AG04450 (cell line): ENCODE measurements around the gene CNIH2. TPM values are rescaled to one million over a fixed set of nuclear protein-coding genes. Genes with fewer than 3 reads are reported as not detected.

Experiments used
- CTCF ChIA-PET: fragments of 300-600, 350-600 bp; formaldehyde crosslinking; extraction: SDS; loops from one replicate; lab custom pipeline; 2022; ENCODE audit warnings: antibody characterized with exemption, inconsistent platforms; lab: Charles Lee
- POLR2A ChIA-PET: fragments of 350-600 bp; formaldehyde crosslinking; extraction: SDS; loops from one replicate; lab custom pipeline; 2021; ENCODE audit warnings: antibody characterized with exemption, inconsistent platforms; lab: Yijun Ruan, JAX
- DNase-seq: peaks from one replicate; pipeline ENCODE4 v3.0.0-alpha.2; 2011; ENCODE audit warnings: low read depth, low spot score
- H3K27ac ChIP-seq: one replicate; pipeline ENCODE4 v1.5.1; 2012; ENCODE audit warnings: low read depth, low read length, control low read depth
- H3K27me3 ChIP-seq: one replicate; pipeline ENCODE4 v1.6.0; 2012; ENCODE audit warnings: low read length; ENCODE audit not compliant: control insufficient read depth, insufficient read depth
- H3K4me3 ChIP-seq: 2 replicates; pipeline ENCODE4 v1.5.1; 2011; ENCODE audit warnings: mild to moderate bottlenecking, low read depth, low read length, control low read depth
- H3K9me3 ChIP-seq: 2 replicates; pipeline ENCODE4 v1.5.1; 2012; ENCODE audit warnings: low read length; ENCODE audit not compliant: control insufficient read depth, insufficient read depth
- CTCF ChIP-seq: IDR thresholded peaks from 2 replicates; pipeline ENCODE4 v1.5.1; 2011; ENCODE audit warnings: low read depth, low read length, control low read depth, inconsistent platforms
- polyA plus RNA-seq: library from polyadenylated mRNA; depleted of rRNA; stranded (reverse); fragments of >200 nt; gene quantifications from 2 replicates; pipeline ENCODE4 v1.2.3, GENCODE V29; 2011

Gene CNIH2
- polyA plus RNA-seq, 1 experiment, result 2.8 TPM

- no peak for TF ChIP-seq CTCF
- H3K9me3 ChIP-seq, result no peaks in the 10 kb centered on the region; the same call in 1 of the 2 replicates
- DNase-seq, result no peak
- H3K27me3 ChIP-seq, result peaks cover 27% of the 10 kb centered on the region
- ChIA-PET CTCF (no interaction called here), POLR2A (no interaction called here)
- no peak overlapping the region for H3K4me3 ChIP-seq
- no peak overlapping the region for H3K27ac ChIP-seq
These were observed 14.8 kb downstream of the CNIH2 start for GRCh38 chr11:66292543-66293332.

GRCh38 chr11:66293352-66293751, 15.4 kb downstream of the CNIH2 start:
- ChIA-PET POLR2A (no interaction called here), CTCF (no interaction called here)
- DNase-seq, result no peak

GRCh38 chr11:66293777-66294625, 16.0 kb downstream of the CNIH2 start:
- POLR2A ChIA-PET, result no interaction called here

More at GRCh38 chr11:66293352-66293751, 15.4 kb downstream of the CNIH2 start:
- no peak overlapping the region for H3K27ac ChIP-seq
- peaks cover 30% of the 10 kb centered on the region for H3K27me3 ChIP-seq
- no peak for TF ChIP-seq CTCF
- no peaks in the 10 kb centered on the region; the same call in 1 of the 2 replicates for H3K9me3 ChIP-seq
- no peak overlapping the region for H3K4me3 ChIP-seq

GRCh38 chr11:66294626-66295620, 16.9 kb downstream of the CNIH2 start:
- H3K27ac ChIP-seq, result no peak overlapping the region
- no peak overlapping the region for H3K4me3 ChIP-seq
- no peak for TF ChIP-seq CTCF
- ChIA-PET POLR2A (no interaction called here), CTCF (no interaction called here)
- peaks cover 30% of the 10 kb centered on the region for H3K27me3 ChIP-seq
- no peaks in the 10 kb centered on the region; the same call in 1 of the 2 replicates for H3K9me3 ChIP-seq
- DNase-seq, result no peak

More at GRCh38 chr11:66293777-66294625, 16.0 kb downstream of the CNIH2 start:
- Histone ChIP-seq H3K27ac (no peak overlapping the region), H3K9me3 (no peaks in the 10 kb centered on the region; the same call in 1 of the 2 replicates), H3K4me3 (no peak overlapping the region), H3K27me3 (peaks cover 30% of the 10 kb centered on the region)
- DNase-seq, result no peak
- CTCF ChIA-PET, result no interaction called here
- no peak for TF ChIP-seq CTCF
